Occipital lobe (tissue), 2 donors: ENCODE measurements around the gene ESD. TPM values are rescaled to one million over a fixed set of nuclear protein-coding genes. Genes with fewer than 3 reads are reported as not detected.
"Not testable (repeated sequence)": the region's sequence is repeated elsewhere in the genome, so short reads cannot be mapped to it uniquely, and the experiment has no call there.

ENCODE experiments used
- DNase-seq: peaks from one replicate; lab custom pipeline; 2025; lab: John Stamatoyannopoulos, UW
- total RNA-seq: library from RNA; depleted of rRNA; stranded (reverse); fragments of >200 nt; gene quantifications from one replicate; pipeline ENCODE4 v1.2.3, GENCODE V29; 2014

ESD gene
- 126 TPM for total RNA-seq

DNA sequence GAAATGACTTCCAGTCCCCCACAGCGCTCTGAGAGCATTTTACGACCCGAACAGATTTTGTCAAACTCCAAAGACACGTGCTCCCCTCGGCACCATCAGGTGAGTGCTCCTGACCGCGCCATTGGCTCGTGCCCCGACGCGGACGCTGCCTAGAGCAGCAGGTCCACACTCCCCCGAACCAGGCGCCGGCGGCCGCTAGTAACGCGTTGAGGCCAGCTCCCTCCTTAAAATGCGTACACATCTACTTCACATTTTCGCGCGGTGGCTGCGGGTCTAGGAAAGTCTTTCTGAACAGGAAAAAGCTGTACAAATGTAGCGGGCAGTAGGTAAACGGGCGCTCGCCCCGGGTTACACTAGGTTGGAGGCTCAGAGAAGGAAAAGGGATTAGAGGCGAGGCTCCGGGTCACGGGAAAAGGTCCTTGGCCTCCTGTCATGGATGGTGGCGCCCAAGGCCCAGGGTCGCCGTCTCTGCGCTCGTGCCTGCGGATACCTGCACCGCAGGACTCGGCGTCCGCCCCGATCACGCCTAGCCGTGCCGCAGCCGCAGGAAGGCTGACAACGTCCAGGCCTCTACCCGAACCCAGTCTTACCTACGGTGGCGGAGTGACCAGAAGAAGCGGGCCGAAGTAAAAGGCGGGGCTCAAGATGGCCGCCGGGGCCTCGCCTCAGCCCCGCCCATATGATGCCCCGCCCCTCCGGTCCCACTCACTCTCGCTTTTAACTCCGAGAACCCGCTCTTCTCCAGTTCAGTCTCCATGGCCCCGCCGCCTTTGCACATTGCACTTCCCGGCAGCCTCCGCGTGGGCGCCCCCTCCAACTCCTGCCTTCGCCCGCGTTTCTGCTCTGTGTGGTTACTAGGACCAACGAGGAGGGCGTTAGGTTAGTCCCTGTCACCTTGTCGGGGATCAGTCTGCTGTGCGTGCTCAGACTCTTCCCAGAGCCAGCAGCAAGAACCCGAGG lies at the start of gene ESD:
Gene ESD, minus strand, starts transcription at position 647 of the 960 bp plus-strand sequence. CDS start 5,748 bp downstream, outside the sequence.
- peak; percentile 83 for DNase-seq

DNA sequence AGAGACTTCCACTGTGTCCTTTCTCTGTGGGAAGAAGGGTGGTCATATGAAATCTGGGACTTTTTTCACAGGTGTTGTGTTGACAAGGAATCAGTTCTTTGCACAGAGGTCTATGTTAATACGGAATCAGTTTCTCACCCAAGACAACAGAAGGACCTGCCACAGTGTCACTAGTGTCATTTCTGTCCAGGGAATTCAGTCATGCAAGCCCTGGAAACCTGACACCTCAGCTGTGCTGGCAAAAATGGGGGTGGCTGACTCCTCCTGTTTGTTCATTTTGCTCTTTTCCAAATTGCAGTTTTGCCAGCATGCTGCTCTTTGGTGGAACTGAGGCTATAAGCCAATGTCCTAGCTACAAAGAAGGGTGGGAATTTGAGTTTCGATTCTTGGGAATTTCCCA lies 49.8 kb upstream of the ESD start:
- no peak for DNase-seq

GRCh38 chr13:46845146-46845545 lies 48.2 kb upstream of the ESD start:
- no peak for DNase-seq

- DNase-seq: no peak
These were observed 47.5 kb upstream of the ESD start for GRCh38 chr13:46844431-46844830.

DNA sequence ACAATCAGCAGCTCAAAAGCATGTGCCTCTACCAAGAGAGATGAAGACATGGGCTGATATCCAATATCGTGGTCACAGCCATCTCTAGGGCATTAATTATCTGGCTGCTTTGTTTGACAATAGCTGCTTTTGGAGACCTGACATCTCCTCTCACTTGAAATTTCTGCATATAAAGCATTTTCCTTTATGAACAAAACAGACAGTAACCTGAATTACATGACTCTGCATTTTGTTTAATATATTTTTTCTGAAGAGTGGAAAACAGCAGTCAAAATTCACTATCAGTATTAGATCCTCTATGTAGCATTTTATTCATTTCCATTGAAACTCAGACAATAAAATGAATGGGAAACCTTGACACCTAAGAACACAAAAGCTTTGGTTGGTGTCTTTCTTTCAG lies 42.4 kb upstream of the ESD start:
- DNase-seq: no peak

GRCh38 chr13:46834657-46835056 lies 37.7 kb upstream of the ESD start:
- DNase-seq: no peak

- DNase-seq: no peak
These were observed 34.7 kb upstream of the ESD start for GRCh38 chr13:46831588-46832194.

DNA sequence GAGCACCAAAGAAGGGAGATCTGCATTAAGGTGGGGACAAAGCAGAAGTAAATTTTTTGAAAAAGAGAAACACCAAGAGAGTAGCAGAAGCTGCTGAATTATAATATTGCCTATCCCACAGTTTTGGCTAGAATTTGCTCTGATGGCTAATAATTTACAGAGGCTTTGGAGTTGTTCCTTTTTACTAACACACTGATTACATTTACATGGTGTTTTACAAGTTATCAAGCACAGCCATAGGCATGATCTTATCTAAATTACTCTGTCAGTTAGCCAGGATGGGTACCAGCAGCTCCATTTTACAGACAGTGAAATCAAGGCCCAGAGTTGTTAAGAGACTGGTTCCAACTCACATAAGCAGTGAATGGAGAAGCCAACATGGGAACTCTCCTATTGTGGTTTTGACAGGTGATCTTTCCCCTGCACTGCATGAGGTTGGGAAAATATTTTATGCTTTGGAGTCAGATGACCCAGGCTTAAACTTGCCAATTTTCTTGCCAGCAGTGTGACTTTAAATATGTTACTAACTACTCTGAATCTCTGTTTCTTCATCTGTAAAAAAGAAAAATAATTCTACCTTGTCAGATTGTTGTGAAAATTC lies 33.5 kb upstream of the ESD start:
- DNase-seq: no peak

GRCh38 chr13:46822551-46822950 lies 25.6 kb upstream of the ESD start:
- no peak for DNase-seq

- no peak for DNase-seq
These were observed 21.0 kb upstream of the ESD start for GRCh38 chr13:46817838-46818476.

DNA sequence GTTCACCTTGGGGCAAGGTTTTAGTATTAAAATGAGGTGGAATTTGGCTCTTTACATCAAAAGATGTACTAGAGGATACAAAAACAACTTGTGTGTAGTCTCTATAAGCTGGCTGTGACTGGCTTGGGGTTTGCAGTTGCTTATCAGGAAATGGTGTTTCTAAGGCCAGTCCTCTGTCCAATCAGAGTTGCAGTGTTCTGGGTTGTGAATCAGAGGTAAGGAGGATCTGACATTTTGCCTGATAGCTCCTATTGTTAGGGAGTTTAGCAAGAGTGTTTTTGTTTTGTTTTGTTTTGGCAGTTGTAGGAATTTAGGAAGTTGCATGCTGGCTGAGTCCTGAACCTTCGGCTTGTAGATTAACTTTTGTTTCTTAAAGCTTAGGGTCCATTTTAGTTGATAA lies 20.1 kb upstream of the ESD start:
- no peak for DNase-seq

DNA sequence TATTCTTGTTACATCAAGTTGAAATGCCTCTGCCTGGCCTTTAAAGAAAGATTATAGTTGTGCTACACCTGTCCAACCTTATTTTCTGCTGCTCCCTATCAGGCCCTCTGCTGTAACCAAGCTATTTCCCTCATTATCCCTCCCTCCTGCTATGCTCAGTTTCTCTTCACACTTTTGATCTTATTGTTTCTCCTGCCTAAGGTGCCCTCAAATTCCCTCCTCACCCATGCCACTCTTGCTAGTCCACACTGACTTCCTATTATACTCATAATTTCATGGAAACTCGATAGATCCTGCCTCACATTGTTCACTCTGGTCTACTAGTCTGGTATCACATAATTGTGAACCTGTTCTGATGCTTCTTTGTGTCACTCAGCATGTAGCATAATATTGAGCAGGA lies 19.4 kb upstream of the ESD start:
- DNase-seq: no peak

DNA sequence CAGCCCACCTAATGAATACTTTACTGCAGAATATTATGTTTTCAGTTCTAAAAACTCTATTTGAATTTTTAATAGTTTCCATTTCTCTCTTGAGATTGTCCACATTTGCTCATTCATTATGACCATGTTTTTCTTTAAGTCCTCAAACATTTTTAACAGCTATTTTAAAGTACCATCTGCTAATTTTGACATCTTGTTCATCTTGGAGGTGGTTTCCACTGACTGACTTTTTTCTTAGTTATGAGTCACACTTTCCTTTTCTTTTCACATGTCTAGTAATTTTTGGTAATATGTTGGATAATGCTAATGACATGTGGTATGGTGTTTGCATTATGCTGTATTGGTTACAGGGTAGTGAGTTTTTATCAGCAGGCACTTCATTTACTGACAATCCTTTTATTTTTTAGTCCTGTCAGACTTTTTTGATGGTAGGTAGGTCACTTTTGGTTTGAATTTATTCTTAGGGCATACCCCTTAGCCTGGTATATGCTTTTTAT lies 15.4 kb upstream of the ESD start:
- DNase-seq: no peak

- DNase-seq: no peak
These were observed 13.5 kb upstream of the ESD start for GRCh38 chr13:46810440-46810839.

DNA sequence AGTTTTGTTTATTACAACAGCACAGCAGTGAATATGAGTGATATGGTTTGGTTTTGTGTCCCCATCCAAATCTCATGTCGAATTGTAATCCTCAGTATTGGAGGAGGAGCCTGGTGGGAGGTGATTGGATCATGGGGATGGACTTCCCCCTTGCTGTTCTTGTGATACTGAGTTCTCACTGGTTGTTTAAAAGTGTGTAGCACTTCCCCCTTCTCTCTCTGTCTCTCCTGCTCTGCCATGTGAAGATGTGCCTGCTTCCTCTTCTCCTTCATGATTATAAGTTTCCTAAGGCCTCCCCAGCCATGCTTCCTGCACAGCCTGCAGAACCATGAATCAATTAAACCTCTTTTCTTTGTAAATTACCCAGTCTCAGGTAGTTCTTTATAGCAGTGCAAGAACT lies 8.0 kb upstream of the ESD start:
- DNase-seq: not testable (repeated sequence)

DNA sequence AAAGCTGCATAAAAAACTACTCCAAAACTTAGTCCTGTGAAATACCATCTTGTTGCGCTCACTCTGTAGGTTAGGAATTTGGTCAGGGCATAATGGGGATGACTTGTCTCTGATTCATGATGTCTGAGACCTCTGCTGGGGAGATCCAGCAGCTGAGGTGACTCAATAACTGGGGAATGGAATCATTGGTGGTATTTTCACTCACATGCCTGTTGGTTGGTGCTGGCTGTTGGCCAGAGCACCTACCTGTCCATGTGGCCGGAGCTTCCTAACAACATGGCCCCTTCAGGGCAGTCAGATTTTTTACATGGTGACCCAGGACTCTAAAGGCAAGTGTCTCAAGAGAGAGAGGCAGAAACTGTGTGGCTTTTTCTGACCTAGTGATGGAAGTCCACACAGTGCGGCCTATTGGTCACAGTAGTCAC lies 7.4 kb upstream of the ESD start:
- DNase-seq: no peak

DNA sequence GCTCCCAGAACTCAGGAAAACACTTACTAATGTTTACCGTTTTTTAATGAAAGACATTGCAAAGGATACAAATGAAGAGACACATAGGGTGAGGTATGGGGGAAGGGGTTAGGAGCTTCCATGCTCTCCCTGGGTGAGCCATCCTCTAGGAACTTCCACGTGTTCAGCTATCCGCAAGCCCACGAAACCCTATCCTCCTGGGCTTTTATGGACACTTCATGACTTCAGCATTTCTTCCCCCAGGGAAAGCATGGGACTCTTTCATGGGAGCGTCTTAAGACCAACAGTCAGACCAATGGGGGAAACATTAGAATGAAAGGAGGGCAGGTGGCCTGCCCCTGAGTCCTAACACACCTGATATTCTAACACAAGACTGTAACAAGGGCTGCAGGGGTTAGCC lies 6.6 kb upstream of the ESD start:
- no peak for DNase-seq

- DNase-seq: no peak
These were observed 4.9 kb upstream of the ESD start for GRCh38 chr13:46801858-46802257.

DNA sequence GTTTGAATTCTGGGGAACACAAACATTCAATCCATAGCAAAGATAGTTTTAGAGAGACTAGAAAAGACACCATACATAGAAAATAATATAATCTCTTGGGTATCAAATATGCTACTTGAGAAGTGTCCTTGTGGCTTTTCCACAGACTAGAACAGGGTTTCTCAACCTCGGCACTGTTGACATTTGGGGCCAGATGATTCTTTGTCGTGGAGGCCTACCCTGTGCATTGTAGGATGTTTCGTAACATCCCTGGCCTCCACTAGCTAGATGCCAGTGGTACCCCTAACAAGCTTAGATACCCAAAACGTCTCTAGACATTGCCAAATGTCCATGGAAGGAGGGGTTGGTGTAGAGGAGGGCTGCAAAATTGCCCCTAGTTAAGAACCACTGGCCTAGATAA lies 2.2 kb upstream of the ESD start:
- DNase-seq: no peak

GRCh38 chr13:46797501-46798237 lies 708 bp upstream of the ESD start:
- no peak for DNase-seq

GRCh38 chr13:46796129-46796514 lies 839 bp downstream of the ESD start:
- DNase-seq: no peak
